ENCODE results near the gene MFSD12.

MFSD12 gene

GRCh38 chr19:3604227-3604986 is 47.0 kb upstream of the MFSD12 start:
- no peak for TF ChIP-seq CTCF (IDR thresholded peaks at IDR 0.05; ENCODE audit: control insufficient read depth, extremely low read depth, insufficient read depth)
- H3K4me3 ChIP-seq (ENCODE audit: low read depth, low read length) = no peak overlapping the region
- DNase-seq (ENCODE audit: low read depth) = no peak

GRCh38 chr19:3603121-3603811 is 45.9 kb upstream of the MFSD12 start:
- DNase-seq (ENCODE audit: low read depth) = no peak
- TF ChIP-seq CTCF (IDR thresholded peaks at IDR 0.05; ENCODE audit: control insufficient read depth, extremely low read depth, insufficient read depth) = no peak

GRCh38 chr19:3601021-3601420 is 43.6 kb upstream of the MFSD12 start:
- DNase-seq (ENCODE audit: low read depth) = no peak
- TF ChIP-seq CTCF (IDR thresholded peaks at IDR 0.05; ENCODE audit: control insufficient read depth, extremely low read depth, insufficient read depth) = no peak
- H3K4me3 ChIP-seq (ENCODE audit: low read depth, low read length) = no peak overlapping the region

More at GRCh38 chr19:3603121-3603811, 45.9 kb upstream of the MFSD12 start:
- H3K4me3 ChIP-seq (ENCODE audit: low read depth, low read length) = no peak overlapping the region

GRCh38 chr19:3599776-3600187 is 42.4 kb upstream of the MFSD12 start:
- no peak for DNase-seq (ENCODE audit: low read depth)
- H3K4me3 ChIP-seq (ENCODE audit: low read depth, low read length) = no peak overlapping the region
- TF ChIP-seq CTCF (IDR thresholded peaks at IDR 0.05; ENCODE audit: control insufficient read depth, extremely low read depth, insufficient read depth) = no peak

- DNase-seq (ENCODE audit: low read depth) = no peak
- no peak for TF ChIP-seq CTCF (IDR thresholded peaks at IDR 0.05; ENCODE audit: control insufficient read depth, extremely low read depth, insufficient read depth)
- no peak overlapping the region for H3K4me3 ChIP-seq (ENCODE audit: low read depth, low read length)
Observed at GRCh38 chr19:3595521-3596061, 38.2 kb upstream of the MFSD12 start.

- DNase-seq (ENCODE audit: low read depth) = no peak
Observed at GRCh38 chr19:3593156-3593555, 35.8 kb upstream of the MFSD12 start.

More at GRCh38 chr19:3593156-3593555, 35.8 kb upstream of the MFSD12 start:
- no peak overlapping the region for H3K4me3 ChIP-seq (ENCODE audit: low read depth, low read length)
- no peak for TF ChIP-seq CTCF (IDR thresholded peaks at IDR 0.05; ENCODE audit: control insufficient read depth, extremely low read depth, insufficient read depth)

Measured in LNCaP clone FGC (cell line).